ENCODE results near the gene CLGN. TPM values are rescaled to one million over a fixed set of nuclear protein-coding genes. Genes with fewer than 3 reads are reported as not detected.

CLGN gene
- total RNA-seq, 1 experiment from 2014 or later = 5.5 TPM

DNA sequence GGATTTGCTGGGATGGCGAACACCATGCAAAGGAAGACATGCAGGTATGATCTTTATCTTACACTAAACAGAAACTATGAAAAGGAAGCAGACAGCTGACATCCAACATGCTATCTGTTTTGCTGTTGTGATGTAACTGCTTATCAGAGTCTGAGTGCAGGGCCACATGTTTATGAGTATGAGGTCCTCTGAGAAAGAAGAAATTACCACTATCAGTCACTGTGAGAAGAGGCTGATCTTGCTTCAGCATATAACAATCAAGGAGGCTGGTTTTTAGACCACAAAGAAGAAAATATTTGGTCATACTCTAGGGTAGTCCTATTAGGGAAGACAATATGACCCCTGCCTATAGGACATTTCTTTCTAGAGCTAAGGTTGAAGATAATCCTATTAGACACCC lies 18.5 kb downstream of the CLGN start:
- intact Hi-C loops (cut with micrococcal nuclease; ENCODE audit: unreplicated experiment) = no loop called here
- no peak overlapping the region for H3K4me3 ChIP-seq (ENCODE audit: low read depth, low read length)
- Mint-ChIP-seq H3K4me3 (ENCODE audit: unreplicated experiment) (no peak overlapping the region), H3K27me3 (ENCODE audit: insufficient read depth, unreplicated experiment) (no peaks in the 10 kb centered on the region), H3K9me3 (ENCODE audit: unreplicated experiment) (no peaks in the 10 kb centered on the region), H3K27ac (ENCODE audit: unreplicated experiment) (no peak overlapping the region), H3K36me3 (ENCODE audit: insufficient read depth, unreplicated experiment) (peaks cover 5% of the 10 kb centered on the region), H3K4me1 (ENCODE audit: low read depth, unreplicated experiment) (no peaks in the 10 kb centered on the region)
- H3K9me3 ChIP-seq = no peaks in the 10 kb centered on the region
- no peaks in the 10 kb centered on the region for H3K4me1 ChIP-seq
- DNase-seq = no peak
- BruUV-seq (replicated peaks) = no TSS peak
- TF ChIP-seq, protein P1, sequence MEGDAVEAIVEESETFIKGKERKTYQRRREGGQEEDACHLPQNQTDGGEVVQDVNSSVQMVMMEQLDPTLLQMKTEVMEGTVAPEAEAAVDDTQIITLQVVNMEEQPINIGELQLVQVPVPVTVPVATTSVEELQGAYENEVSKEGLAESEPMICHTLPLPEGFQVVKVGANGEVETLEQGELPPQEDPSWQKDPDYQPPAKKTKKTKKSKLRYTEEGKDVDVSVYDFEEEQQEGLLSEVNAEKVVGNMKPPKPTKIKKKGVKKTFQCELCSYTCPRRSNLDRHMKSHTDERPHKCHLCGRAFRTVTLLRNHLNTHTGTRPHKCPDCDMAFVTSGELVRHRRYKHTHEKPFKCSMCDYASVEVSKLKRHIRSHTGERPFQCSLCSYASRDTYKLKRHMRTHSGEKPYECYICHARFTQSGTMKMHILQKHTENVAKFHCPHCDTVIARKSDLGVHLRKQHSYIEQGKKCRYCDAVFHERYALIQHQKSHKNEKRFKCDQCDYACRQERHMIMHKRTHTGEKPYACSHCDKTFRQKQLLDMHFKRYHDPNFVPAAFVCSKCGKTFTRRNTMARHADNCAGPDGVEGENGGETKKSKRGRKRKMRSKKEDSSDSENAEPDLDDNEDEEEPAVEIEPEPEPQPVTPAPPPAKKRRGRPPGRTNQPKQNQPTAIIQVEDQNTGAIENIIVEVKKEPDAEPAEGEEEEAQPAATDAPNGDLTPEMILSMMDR (IDR thresholded peaks at IDR 0.05; ENCODE audit: insufficient read depth in 1 of 2, low read depth in 1 of 2, low read length in 1 of 2, severe bottlenecking in 1 of 2, unreplicated experiment in 1 of 2) = no peak
- CTCF ChIA-PET = no interaction called here
- no peaks in the 10 kb centered on the region for H3K27me3 ChIP-seq (replicated peaks; ENCODE audit: control insufficient read depth, insufficient read depth, low read length)
- POLR2A ChIA-PET = no interaction called here
- H3K36me3 ChIP-seq (ENCODE audit: control insufficient read depth, insufficient read depth, low read length) = no peaks in the 10 kb centered on the region

DNA sequence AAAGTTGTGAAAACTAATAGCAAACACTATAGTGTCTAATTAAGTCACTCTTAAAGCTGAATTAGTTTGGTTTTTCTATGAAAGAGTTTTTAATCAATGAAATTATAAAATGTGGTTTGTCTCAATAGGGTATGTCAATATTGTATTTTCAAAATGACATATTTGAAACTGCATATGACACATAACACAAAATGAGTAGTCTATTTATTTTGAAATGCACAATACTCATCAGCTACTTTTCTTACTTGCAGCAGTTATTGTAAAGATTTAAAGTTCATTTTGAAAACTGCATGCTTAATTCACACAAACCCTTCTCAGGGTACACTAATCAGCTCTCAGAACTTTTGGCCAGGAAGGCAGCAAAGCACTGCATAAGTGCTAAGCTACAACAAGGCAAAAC lies 21.2 kb downstream of the CLGN start:
- H3K4me3 Mint-ChIP-seq (ENCODE audit: unreplicated experiment) = no peak overlapping the region
- ChIA-PET POLR2A (no interaction called here), CTCF (no interaction called here)
- no peaks in the 10 kb centered on the region for H3K36me3 Mint-ChIP-seq (ENCODE audit: insufficient read depth, unreplicated experiment)
- H3K9me3 Mint-ChIP-seq (ENCODE audit: unreplicated experiment) = no peaks in the 10 kb centered on the region
- TF ChIP-seq, protein P1 (IDR thresholded peaks at IDR 0.05; ENCODE audit: insufficient read depth in 1 of 2, low read depth in 1 of 2, low read length in 1 of 2, severe bottlenecking in 1 of 2, unreplicated experiment in 1 of 2) = no peak
- H3K4me1 ChIP-seq = no peaks in the 10 kb centered on the region
- no peak overlapping the region for H3K27ac Mint-ChIP-seq (ENCODE audit: unreplicated experiment)
- no peaks in the 10 kb centered on the region for H3K27me3 ChIP-seq (replicated peaks; ENCODE audit: control insufficient read depth, insufficient read depth, low read length)
- H3K4me1 Mint-ChIP-seq (ENCODE audit: low read depth, unreplicated experiment) = no peaks in the 10 kb centered on the region
- no peak overlapping the region for H3K4me3 ChIP-seq (ENCODE audit: low read depth, low read length)
- peaks cover under 1% of the 10 kb centered on the region for H3K27me3 Mint-ChIP-seq (ENCODE audit: insufficient read depth, unreplicated experiment)
- BruUV-seq (replicated peaks) = no TSS peak
- H3K9me3 ChIP-seq = no peaks in the 10 kb centered on the region
- no peaks in the 10 kb centered on the region for H3K36me3 ChIP-seq (ENCODE audit: control insufficient read depth, insufficient read depth, low read length)
- DNase-seq = no peak
- intact Hi-C loops (cut with micrococcal nuclease; ENCODE audit: unreplicated experiment) = no loop called here

DNA sequence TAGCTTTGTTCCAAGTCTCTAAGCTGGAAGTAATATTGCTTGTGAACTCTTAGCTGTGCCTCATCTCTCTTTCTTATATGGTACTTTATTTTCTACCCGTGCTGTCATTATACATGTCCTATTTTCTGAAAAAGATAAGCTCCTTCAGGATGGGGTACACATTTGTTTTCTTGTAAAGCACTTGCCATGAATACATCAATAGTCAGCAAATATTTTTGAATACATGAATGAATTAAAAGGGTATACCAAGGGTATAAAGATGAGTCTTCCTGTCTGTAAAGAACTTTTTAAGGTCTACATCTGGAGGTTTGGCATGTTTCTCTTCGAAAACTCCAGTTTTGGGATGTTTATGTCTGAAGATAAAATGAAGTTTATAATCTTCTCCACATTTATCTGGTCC lies 27.3 kb downstream of the CLGN start:
- POLR2A ChIA-PET = no interaction called here

More for the DNA sequence above, 27.3 kb downstream of the CLGN start:
- no peak overlapping the region for H3K27ac Mint-ChIP-seq (ENCODE audit: unreplicated experiment)
- no TSS peak for BruUV-seq (replicated peaks)
- intact Hi-C loops (cut with micrococcal nuclease; ENCODE audit: unreplicated experiment) = no loop called here
- no peaks in the 10 kb centered on the region for H3K9me3 Mint-ChIP-seq (ENCODE audit: unreplicated experiment)
- no peaks in the 10 kb centered on the region for H3K36me3 Mint-ChIP-seq (ENCODE audit: insufficient read depth, unreplicated experiment)
- DNase-seq = no peak
- no peak overlapping the region for H3K4me3 Mint-ChIP-seq (ENCODE audit: unreplicated experiment)
- no peaks in the 10 kb centered on the region for H3K36me3 ChIP-seq (ENCODE audit: control insufficient read depth, insufficient read depth, low read length)
- CTCF ChIA-PET = no interaction called here
- no peaks in the 10 kb centered on the region for H3K4me1 ChIP-seq
- no peaks in the 10 kb centered on the region for H3K27me3 ChIP-seq (replicated peaks; ENCODE audit: control insufficient read depth, insufficient read depth, low read length)
- no peaks in the 10 kb centered on the region for H3K4me1 Mint-ChIP-seq (ENCODE audit: low read depth, unreplicated experiment)
- peaks cover 6% of the 10 kb centered on the region for H3K27me3 Mint-ChIP-seq (ENCODE audit: insufficient read depth, unreplicated experiment)
- no peak overlapping the region for H3K4me3 ChIP-seq (ENCODE audit: low read depth, low read length)
- TF ChIP-seq, protein P1 (IDR thresholded peaks at IDR 0.05; ENCODE audit: insufficient read depth in 1 of 2, low read depth in 1 of 2, low read length in 1 of 2, severe bottlenecking in 1 of 2, unreplicated experiment in 1 of 2) = no peak
- H3K9me3 ChIP-seq = no peaks in the 10 kb centered on the region

Data from Caco-2 (cell line).